Kidney glomerular epithelial cell (primary cell): ENCODE measurements around the gene CLCN5.

Experiments
- DNase-seq: peaks from one replicate; lab custom pipeline; 2025; lab: John Stamatoyannopoulos, UW

Gene CLCN5

DNA sequence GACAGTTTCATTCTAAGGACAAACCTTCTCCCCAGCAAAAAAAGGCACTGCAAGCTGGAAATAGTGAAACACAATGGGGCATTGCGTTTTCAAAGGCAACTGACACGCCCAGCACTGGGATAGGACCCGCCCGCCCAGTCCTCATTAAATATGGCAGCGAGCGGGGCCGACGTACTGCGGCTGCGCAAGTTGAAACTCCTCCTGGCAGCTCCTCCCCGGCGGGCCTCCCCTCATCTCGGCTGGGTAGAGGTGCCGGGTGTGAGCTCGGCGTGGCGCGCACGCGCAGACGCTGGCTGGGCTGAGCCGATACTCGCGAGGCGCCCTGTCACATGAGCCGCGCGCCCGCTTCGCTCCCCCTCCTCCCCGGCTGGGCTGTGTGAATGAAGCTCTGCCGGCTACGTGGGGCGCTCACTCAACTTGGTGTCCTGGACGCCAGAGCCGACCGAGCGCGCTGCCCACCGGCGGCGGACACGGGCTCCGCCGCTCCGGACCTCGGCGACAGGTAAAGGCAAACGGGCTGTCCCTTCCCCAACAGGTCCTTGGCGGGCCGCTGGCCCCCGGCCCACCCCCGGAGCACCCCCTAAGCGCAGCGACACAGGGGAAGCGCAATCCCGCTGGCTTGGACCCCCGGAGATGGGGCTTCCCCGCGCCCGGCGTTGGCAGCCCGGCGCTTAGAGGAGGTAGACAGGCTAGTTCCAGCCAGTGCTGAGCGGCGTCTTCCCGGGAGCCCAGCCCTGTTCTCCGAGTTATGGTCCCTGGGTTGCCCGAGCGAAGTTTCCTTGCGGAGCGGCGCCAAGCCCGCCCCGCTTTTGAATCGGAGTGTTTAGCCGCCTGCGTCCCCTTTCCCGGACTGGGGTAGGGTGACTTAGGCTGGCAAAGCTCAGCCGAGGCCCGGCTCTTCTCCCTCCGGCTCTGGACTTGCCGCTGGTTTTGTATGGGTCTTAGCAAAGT is at the start of gene CLCN5:
CLCN5 (plus strand) TSS at position 306 of the 951 bp plus-strand sequence. CDS start 2,703 bp downstream, outside the sequence.
- peak; percentile 72 for DNase-seq

DNA sequence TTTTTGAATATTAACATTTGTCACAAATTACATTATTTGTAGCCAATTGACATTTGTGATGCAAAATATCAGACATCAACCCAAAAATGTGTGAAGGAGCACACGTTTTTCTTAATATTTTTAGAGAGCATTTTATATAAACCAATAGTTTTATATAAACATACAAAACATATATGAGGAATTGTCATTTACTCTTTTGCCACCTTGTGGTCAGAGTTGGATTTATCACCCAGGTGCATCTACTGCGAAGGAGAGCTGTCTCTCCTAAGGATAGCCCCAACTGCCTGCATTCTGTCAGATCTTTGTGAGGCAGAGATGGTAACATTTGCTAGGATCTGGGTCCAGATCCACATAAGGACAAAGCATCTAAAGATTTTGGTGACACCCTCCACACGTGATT is 45.6 kb upstream of the CLCN5 start:
- DNase-seq, result peak; percentile 45

DNA sequence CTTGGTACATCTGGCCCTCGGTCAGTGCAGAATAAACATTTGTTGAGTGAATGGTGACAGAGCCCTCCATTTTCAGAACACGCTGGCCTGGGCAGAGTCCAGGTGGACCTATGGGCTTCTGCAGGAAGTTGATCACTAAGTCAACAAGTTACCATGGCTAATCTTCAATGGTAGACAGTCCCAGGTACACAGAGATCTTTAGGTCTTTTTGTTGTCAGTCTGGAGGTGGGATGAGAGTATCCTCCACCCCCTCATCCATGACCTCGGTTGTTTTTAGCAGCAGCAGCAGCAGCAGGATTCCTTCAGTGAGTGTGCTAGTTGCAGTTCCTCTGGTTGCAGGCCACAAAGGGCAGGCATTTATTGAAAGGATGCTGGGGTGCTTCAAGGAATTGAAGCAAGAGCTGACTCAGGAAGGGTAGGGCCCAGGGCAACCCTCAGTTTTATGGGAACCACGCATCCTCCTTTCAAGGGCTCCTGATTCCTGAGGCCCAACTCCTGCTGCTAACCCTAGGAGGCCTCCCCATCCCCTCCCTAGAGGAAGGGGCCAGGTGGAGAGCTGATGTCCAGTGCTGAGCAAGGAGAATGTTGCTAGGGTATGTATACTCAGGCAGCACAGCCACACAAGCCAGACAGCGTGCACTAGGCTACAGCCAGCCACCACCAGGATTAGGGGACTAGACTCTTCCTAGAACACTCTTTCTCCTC is 44.8 kb upstream of the CLCN5 start:
- no peak for DNase-seq

DNA sequence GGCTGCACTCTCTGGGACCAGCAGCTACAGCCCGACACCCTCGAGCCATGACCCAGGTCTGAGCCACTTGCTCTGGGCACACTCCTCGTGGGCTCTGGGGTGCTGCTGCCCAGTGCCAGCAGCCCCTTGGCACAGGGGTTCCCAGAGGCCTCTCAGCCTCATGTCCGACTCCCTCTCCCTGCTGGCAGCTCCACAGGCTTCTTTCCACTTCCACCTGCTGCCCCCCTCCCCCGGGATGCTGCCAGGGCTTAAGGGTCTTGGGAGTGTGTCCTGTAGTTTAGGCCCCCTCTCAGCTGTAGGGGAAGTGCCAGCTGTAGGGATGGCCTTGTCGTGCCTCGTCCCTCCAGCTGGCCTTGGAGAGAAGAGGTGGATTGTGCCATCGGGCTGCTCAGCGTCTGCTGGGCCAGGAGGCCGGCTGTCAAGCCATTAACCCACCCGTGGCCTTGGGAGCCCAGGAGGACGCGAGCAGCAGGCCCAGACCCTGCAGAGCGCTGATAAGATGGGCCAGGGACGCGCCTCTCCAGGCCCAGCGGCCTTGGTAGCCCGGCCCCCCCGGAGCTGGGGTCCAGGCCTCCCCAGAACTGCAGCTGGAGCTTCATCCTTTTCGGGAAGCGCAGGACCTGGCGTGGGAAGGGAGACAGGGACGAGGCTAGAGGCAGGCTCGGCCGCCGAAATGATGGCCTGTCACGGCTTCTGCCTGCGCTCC is 44.1 kb upstream of the CLCN5 start:
- no peak for DNase-seq

DNA sequence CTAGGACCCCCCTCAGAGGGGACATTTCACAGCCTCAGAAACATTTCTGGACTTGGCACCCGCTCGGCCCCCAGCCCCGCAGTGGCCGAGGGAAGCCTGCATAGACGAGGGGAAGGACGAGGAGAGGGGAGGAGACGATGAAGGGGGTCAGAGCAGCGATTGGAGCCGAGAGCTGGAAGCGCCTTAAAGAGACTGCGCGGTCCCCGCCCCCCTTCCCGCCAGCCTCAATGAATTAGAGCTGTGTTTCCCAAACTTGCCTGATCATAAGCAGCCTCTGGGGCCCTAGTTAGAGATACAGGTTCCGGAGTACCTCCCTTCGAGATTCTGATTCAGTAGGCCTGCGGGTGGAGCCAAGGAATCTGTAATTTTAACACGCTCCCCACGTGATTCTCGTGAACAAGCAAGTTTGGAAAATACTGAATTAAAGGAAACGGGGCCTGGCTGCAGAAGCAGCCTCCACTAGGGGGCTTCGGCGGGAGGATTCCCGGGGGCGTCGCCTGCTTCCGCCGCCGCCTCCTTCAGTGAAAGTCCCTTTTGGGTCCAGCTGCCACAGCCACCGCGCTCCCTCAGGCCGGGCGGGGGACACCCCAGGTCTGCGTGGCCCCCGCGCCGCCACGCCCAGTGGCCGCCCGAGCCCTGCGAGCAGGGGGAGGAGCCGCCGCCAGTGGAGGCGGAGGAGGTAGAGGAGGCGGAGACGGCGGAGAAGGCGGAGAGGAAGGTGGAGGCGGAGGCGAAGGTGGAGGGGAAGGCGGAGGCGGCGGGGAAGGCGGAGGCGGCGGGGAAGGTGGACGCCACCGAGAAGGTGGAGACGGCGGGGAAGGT is 43.4 kb upstream of the CLCN5 start, which contains the start of gene USP27X:
USP27X (plus strand) TSS at position 651 of the 822 bp plus-strand sequence. CDS start 824 bp downstream, outside the sequence.
- peak; percentile 56 for DNase-seq

DNA sequence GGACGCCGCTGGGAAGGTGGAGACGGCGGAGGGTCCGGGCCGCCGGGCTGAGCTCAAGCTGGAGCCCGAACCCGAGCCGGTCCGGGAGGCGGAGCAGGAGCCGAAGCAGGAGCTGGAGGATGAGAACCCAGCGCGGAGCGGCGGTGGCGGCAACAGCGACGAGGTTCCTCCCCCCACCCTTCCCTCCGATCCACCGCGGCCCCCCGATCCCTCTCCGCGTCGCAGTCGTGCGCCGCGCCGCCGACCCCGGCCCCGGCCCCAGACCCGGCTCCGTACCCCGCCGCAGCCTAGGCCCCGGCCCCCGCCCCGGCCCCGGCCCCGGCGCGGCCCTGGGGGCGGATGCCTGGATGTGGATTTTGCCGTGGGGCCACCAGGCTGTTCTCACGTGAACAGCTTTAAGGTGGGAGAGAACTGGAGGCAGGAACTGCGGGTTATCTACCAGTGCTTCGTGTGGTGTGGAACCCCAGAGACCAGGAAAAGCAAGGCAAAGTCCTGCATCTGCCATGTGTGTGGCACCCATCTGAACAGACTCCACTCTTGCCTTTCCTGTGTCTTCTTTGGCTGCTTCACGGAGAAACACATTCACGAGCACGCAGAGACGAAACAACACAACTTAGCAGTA is 42.6 kb upstream of the CLCN5 start:
- DNase-seq, result no peak

DNA sequence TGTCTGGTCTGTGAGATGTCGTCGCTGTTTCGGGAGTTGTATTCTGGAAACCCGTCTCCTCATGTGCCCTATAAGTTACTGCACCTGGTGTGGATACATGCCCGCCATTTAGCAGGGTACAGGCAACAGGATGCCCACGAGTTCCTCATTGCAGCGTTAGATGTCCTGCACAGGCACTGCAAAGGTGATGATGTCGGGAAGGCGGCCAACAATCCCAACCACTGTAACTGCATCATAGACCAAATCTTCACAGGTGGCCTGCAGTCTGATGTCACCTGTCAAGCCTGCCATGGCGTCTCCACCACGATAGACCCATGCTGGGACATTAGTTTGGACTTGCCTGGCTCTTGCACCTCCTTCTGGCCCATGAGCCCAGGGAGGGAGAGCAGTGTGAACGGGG is 41.7 kb upstream of the CLCN5 start:
- no peak for DNase-seq

DNA sequence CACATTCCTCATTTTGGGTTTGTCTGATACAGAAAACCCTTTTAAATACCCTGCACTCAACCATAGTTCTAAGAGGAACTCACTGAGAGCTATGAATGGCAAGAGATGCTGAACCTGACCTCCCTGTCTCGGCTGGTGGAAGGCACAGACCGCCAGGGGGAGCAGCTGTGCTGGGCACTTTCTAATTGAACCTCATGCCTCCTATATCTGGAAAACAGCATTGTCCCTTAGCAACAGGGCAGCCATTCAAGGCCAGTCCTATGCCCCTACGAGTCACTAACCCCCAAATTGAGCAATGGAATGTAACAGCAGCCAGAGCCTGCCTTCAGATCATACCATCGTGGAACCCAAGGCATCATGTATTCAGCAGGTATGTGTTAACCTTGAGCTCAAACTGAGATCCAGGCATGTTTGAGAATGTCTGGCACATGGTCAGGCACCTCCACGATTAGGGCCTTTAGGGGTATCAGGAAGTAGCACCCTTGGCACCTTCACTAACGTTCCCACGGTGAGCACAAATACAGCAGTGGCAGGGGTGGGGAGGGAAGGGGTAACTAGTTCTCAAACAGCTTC is 38.0 kb upstream of the CLCN5 start:
- peak; percentile 30 for DNase-seq

DNA sequence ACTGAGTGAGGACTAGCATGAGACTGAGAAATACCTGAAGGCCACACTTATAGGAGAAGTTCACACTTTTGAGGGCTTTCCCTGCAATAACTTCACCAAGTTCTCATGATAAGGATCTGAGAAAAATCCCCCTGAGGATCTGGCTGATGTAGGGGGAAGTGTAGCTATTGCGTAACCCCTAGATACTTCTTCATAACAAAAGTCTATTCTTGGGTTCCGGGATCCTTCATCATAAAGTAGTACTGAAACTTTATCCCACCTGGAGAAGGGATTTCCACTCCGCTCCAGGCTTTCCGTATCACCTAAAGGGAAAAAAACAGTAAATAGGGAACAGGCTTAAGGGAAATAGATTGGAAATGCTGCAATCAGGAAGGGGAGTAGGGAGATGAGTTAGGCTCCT is 29.9 kb upstream of the CLCN5 start:
- no peak for DNase-seq

DNA sequence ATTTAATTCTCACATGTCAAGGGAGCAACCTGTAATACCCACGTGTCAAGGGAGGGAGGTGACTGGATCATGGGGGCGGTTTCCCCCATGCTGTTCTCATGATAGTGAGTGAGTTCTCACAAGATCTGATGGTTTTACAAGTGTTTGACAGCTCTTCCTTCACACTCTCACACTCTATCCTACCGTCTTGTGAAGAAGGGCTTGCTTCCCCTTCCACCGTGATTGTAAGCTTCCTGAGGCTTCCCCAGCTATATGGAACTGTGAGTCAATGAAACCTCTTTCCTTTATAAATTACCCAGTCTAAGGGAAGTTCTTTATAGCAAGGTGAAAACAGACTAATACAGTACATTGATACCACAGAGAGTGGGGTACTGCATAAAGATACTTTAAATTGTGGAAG is 25.4 kb upstream of the CLCN5 start:
- no peak for DNase-seq

DNA sequence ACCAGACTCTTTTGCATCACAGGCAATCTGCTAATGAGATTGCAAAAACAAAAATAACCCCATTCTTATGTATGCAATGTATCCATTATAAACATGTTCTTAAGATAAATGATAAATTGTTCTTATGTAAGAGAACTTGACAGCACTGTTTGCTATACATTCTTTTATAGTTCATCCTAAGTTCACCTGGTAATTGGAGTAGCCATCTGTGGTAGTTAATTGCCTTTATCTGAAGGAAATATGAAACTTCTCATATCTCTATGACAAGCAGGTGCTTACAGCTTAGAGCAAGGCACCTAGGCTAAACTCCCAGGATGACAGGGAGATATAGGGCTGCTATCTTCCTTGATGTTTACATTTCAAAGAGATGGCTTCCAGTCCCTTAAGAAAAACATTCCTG is 21.3 kb upstream of the CLCN5 start:
- DNase-seq, result no peak

DNA sequence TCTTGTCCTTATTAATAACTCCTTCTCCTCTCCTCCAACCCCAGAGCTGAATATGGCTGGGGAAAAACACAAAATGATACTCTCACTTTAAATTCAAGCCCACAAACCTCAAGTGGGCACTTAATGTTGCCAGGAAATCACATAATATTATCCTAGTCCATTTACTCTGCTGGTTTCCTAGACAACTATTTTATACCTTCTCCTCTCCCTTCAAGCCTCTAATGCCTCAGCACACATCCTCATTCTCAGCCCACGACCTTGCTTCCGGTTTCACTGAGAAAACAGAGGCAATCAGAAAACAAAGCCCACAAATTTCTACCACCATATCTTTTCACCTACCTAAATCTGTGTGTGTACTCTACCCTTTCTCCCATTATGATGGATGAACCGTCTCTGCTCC is 12.1 kb upstream of the CLCN5 start:
- DNase-seq, result no peak

DNA sequence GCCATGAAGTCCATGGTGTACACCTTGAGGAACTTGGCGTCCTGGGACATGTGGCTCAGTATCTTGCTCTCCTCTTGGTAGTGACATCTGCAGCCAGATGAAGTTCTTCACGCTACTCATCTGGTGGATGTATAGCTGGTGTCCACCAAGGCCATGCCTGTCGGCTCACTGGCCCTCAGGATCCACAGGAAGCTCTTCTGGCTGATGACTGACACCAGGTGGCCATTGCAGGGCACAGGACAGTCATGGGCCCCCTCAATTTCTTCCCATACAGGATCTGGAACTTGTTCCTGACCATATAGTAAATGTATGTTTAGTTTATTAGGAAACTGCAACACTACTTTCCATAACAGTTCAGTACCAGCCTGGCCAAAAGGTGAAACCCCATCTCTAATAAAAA is 10.3 kb upstream of the CLCN5 start:
- DNase-seq, result no peak

DNA sequence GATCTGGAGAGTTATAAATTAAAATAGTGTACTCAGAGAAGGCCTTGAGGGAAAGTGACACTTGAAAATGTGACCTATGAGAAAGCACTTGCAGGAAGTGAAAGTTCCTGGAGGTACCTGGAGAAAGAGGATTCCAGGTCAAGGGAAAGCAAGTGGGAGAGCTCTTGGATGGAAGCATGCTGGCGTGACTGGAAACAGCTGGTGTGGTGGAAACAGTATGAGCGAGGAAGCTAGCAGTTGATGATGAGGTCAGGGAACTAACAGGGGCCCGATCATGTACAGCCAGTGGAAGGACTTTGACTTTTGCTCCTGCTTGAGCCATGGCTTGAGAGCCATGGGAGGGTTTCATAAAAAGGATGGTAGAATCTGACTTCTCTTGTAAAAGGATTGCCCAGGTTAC is 9.5 kb upstream of the CLCN5 start:
- DNase-seq, result no peak

DNA sequence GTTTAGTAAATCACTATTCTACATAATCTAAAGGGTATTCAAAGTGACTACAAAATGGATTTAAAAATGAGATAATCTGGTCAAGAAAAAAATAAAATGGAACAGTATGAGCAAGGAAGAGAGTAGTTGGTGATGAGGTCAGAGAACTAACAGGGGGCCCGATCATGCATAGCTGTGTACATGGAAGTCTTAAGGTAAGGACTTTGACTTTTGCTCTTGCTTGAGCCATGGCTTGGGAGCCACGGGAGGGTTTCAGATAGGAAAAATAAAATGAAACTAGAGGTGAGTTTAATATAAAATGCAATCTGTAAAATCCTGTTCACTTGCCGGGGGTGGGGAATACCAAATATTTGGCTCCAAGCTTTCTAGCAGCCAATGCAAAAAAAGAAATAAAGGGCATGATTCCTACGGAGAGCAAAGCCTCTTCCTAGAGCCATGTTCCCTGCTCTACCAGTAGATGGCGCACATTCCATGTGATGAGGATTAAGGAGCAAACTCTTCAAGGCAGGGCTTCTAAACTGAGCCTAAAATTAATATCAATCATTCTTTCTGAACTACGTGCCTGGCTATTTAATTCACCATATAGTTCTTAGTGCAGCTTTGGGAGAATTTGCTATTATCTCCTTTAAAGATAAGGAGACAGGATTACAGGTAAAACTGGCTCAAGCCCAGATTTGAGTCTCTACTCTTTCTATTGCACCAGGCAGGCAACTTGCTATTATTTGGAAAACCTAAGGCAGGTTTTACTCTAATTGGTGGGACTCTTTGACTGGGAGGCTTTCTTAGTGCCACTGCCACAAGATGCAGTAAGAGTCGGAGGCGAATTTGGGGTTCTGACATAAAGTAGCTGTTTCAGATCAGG is 6.8 kb upstream of the CLCN5 start:
- DNase-seq, result peak; percentile 7

DNA sequence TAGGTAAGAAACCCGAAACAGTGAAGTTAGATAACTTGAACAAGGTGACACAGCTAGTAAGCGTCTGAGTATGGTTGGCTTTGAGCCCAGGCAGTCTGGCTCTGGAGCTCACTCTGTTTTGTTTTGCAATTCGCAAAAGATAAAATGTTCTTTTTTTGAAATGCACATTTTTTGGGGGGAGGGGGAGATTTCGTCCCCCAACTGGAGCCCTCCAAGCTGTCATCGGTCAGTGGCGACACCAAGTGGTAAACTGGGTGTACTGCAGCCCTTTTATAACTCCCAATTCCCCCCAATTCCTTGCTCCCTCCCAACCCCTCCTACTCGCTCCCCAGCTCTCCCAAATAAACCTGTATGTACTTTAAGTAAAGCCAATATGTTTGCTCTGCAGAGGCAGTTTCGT is 2.8 kb upstream of the CLCN5 start:
- no peak for DNase-seq

DNA sequence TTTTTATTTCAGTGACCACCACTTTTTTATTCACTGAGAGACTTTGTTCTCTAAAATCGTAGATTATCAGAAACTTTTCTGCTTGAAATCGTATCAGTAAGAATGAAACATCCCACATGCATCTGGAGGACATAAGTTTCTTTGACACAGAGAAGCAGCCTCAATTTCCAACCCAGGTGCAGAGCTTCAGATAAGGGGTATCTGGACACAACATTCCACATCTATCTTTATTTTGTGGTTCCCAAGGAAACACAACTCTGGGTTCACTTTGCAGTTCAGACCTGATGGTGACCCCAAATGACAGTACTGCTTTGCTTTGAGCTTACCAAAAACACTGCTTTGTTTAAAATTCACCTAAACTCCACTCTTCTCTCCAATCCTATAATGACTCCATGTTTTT is 1.3 kb upstream of the CLCN5 start:
- no peak for DNase-seq

DNA sequence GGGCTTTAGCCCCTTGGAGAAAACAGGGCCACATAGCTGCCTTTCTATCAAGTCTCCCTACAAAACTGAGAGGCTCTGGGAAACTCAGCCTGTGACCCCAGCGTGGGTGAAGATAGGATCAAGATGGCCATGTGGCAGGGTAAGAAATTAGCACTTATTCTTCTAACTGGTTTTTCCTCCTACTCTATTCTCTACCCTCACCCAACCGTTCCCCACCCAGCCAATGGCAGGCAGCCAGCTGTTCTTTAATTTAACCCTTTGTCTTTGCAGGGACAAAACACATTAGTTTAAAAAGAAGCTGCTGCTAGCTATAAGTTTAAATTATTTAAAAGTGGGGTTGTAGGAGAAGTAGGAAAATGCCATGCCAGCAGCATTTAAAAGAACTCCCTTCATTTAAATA is 2.8 kb downstream of the CLCN5 start:
- no peak for DNase-seq

DNA sequence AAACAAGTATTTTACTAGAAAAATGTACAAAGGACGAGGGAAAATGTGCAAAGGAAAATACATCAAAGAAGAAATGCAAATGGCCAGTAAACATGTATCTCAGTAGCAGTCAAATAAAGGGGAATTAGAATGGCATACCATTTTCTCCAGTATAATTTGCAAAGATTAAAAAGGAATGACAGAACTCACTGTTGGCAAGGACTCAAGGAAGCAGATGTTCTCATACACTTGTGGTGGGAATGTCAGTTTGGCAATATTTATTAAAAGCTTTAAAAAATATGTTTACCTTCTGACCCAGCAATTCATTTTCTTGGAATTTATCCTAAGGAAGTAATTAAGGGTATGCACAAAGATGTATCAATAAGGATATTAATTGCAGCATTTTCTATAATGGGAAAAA is 7.6 kb downstream of the CLCN5 start:
- no peak for DNase-seq

DNA sequence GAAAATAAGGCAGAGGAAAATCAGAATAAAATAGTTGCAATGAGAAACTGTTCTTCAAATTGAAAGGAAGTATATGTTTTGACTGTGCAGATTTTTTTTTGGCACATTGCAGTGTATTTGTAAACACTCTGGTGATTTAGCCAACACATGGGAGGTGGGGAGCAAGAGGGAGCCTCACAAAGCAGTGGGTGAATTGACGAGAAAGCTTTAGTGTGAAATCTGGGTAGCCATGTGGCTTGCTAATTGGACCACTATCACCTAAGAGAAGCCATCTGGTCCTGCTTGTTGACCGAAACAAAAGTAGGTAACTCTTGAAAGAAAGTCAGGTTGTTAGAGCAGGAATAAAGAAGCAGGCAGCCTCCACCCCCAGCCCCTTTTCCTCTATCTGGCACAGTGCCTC is 10.4 kb downstream of the CLCN5 start:
- no peak for DNase-seq
